B cell (primary cell): ENCODE results near the gene IL1A. TPM values are rescaled to one million over a fixed set of nuclear protein-coding genes. Genes with fewer than 3 reads are reported as not detected.

Source experiments
- ATAC-seq: fragments of 200-7000 bp; cut with Tn5 transposase; one replicate; pipeline ENCODE4 v1.10.0; 2021; ENCODE audit warnings: low read depth, mild to moderate bottlenecking, moderate number of reproducible peaks, moderate library complexity
- CTCF ChIA-PET: fragments of 350-600 bp; sonication (Branson Sonifier 250); formaldehyde crosslinking; loops from one replicate; lab custom pipeline; 2021; ENCODE audit warnings: antibody characterized with exemption, inconsistent platforms; lab: Charles Lee
- POLR2A ChIA-PET: fragments of 350-600 bp; sonication (Branson Sonifier 250); formaldehyde crosslinking; loops from one replicate; lab custom pipeline; 2021; ENCODE audit warnings: antibody characterized with exemption; lab: Charles Lee
- DNase-seq: peaks from one replicate; pipeline ENCODE4 v3.0.0; 2013
- H2AFZ ChIP-seq: 2 replicates; pipeline ENCODE4 v1.6.1; 2012; ENCODE audit warnings: mild to moderate bottlenecking, low read depth, low read length; ENCODE audit not compliant: insufficient read depth, poor library complexity, severe bottlenecking
- H3K27ac ChIP-seq, 2 donors: 1 replicate in 1 of 2; 2 replicates in 1 of 2; pipeline ENCODE4 v1.5.1; 2012 to 2013; ENCODE audit warnings: low read length in 2 of 2, mild to moderate bottlenecking in 2 of 2, moderate library complexity in 1 of 2
- H3K27me3 ChIP-seq, 4 experiments: fragments of 200-600 bp in 1 of 4; sonication (generic) in 1 of 4; replicated peaks in 1 of 4; 1 replicate in 2 of 4; 2 replicates in 2 of 4; pipeline versions ENCODE4 v1.6.1 to v1.7.0; 2013 to 2016; ENCODE audit warnings: low read length in 3 of 4, mild to moderate bottlenecking in 2 of 4, mixed read lengths in 1 of 4, moderate library complexity in 1 of 4; ENCODE audit not compliant: insufficient read depth in 4 of 4, control insufficient read depth in 3 of 4; ENCODE audit errors: control extremely low read depth in 1 of 4
- H3K36me3 ChIP-seq, 2 experiments: replicated peaks in 1 of 2; 1 replicate in 1 of 2; 2 replicates in 1 of 2; pipeline versions ENCODE4 v1.6.1 to v1.7.1; 2013; ENCODE audit warnings: low read length in 1 of 2; ENCODE audit not compliant: insufficient read depth in 2 of 2, control insufficient read depth in 1 of 2; ENCODE audit errors: control extremely low read depth in 1 of 2, extremely low read depth in 1 of 2
- H3K4me1 ChIP-seq, 2 donors: fragments of 200-600 bp in 1 of 2; sonication (generic) in 1 of 2; 1 replicate in 1 of 2; 2 replicates in 1 of 2; pipeline versions ENCODE4 v1.5.1 to v1.6.1; 2013 to 2017; ENCODE audit warnings: low read length in 2 of 2; ENCODE audit not compliant: control insufficient read depth in 2 of 2, insufficient read depth in 2 of 2
- H3K4me2 ChIP-seq: replicated peaks from 2 replicates; pipeline ENCODE3; 2012; ENCODE audit warnings: mild to moderate bottlenecking, low read depth, low read length; ENCODE audit not compliant: poor library complexity, severe bottlenecking
- H3K4me3 ChIP-seq, 5 experiments: fragments of 200-600 bp in 1 of 5; sonication (generic) in 1 of 5; 1 replicate in 3 of 5; 2 replicates in 2 of 5; pipeline versions ENCODE4 v1.5.1 to v1.7.0; 2011 to 2016; ENCODE audit warnings: low read length in 4 of 5, mild to moderate bottlenecking in 4 of 5, low read depth in 2 of 5, control low read depth in 1 of 5, moderate library complexity in 1 of 5; ENCODE audit not compliant: insufficient read depth in 1 of 5; ENCODE audit errors: control extremely low read depth in 1 of 5, extremely low read depth in 1 of 5
- H3K79me2 ChIP-seq: fragments of 200-600 bp; sonication (generic); one replicate; pipeline ENCODE4 v1.6.0; 2016; ENCODE audit warnings: low read length; ENCODE audit not compliant: control insufficient read depth, insufficient read depth
- H3K9ac ChIP-seq: fragments of 200-600 bp; sonication (generic); 2 replicates; pipeline ENCODE4 v1.6.1; 2017; ENCODE audit warnings: mild to moderate bottlenecking, low read length, moderate library complexity
- H3K9me3 ChIP-seq, 3 donors: one replicate each; pipeline versions ENCODE4 v1.6.1 to v1.7.1; 2013; ENCODE audit warnings: low read length in 2 of 3; ENCODE audit not compliant: control insufficient read depth in 2 of 3, insufficient read depth in 1 of 3; ENCODE audit errors: control extremely low read depth in 1 of 3
- H4K20me1 ChIP-seq: 2 replicates; pipeline ENCODE4 v1.6.0; 2012; ENCODE audit warnings: mild to moderate bottlenecking, low read length; ENCODE audit not compliant: insufficient read depth, control insufficient read depth, poor library complexity, severe bottlenecking
- H3K27ac Mint-ChIP-seq: one replicate; pipeline ENCODE4 v1.8.0; 2021; ENCODE audit warnings: mixed read lengths
- H3K27me3 Mint-ChIP-seq: one replicate; pipeline ENCODE4 v1.8.0; 2021; ENCODE audit warnings: mixed read lengths
- H3K4me1 Mint-ChIP-seq: one replicate; pipeline ENCODE4 v1.8.0; 2021; ENCODE audit warnings: mixed read lengths
- H3K4me3 Mint-ChIP-seq: one replicate; pipeline ENCODE4 v1.8.0; 2021; ENCODE audit warnings: mixed read lengths
- H3K9me3 Mint-ChIP-seq: one replicate; pipeline ENCODE4 v1.8.0; 2022; ENCODE audit warnings: mixed read lengths; ENCODE audit not compliant: insufficient read depth
- EZH2 ChIP-seq: IDR thresholded peaks from 2 replicates; pipeline ENCODE4 v1.6.1; 2012; ENCODE audit warnings: borderline replicate concordance, low read depth, mild to moderate bottlenecking, moderate library complexity, low read length; ENCODE audit not compliant: insufficient read depth, poor library complexity, severe bottlenecking
- WGBS: methylation state at CpG from one replicate; pipeline ENCODE4 v1.1.5; 2013; ENCODE audit warnings: missing lambda C conversion rate; ENCODE audit not compliant: insufficient coverage; 5-methylcytosine and 5-hydroxymethylcytosine counted together
- intact Hi-C: fragments of 100-400 bp; cut with micrococcal nuclease; formaldehyde crosslinking; loops from one replicate; pipeline ENCODE4 v1.10.0; 2022
- polyA plus RNA-seq: library from polyadenylated mRNA; depleted of rRNA; stranded (reverse); fragments of >200 nt; gene quantifications from 2 replicates; pipeline ENCODE4 v1.2.3, GENCODE V29; 2012
- total RNA-seq, 2 donors: library from RNA; stranded (reverse); fragments of 120-200 nt in 1 of 2; gene quantifications; 1 replicate in 1 of 2; 2 replicates in 1 of 2; pipeline versions ENCODE4 v1.2.3 to v1.2.4, GENCODE V29; 2013 to 2022
- TF ChIP-seq, protein P1 (sequence below): fragments of 200-600 bp; IDR thresholded peaks from one replicate; pipeline ENCODE4 v1.8.0; 2022; ENCODE audit warnings: antibody characterized with exemption, mild to moderate bottlenecking

Gene IL1A
- total and polyA plus RNA-seq, 2 donors (not counting 1 experiment from before 2014, with no cell fraction given): 0.15 TPM; not detected in 1

- Histone ChIP-seq H3K27me3 (no peaks in the 10 kb centered on the region), H3K9ac (no peak overlapping the region), H3K27ac (no peak overlapping the region), H3K4me1 (peaks cover 8 to 17% of the 10 kb centered on the region in 2 donors), H3K4me2 (no peak overlapping the region), H3K79me2 (no peaks in the 10 kb centered on the region), H3K9me3 (no peaks in the 10 kb centered on the region), H3K36me3 (no peaks in the 10 kb centered on the region), H4K20me1 (no peaks in the 10 kb centered on the region), H3K4me3 (no peak overlapping the region), H2AFZ (no peak overlapping the region)
- Mint-ChIP-seq H3K4me3 (no peak overlapping the region), H3K27ac (no peak overlapping the region), H3K9me3 (no peaks in the 10 kb centered on the region), H3K4me1 (peaks cover 15% of the 10 kb centered on the region), H3K27me3 (no peaks in the 10 kb centered on the region)
- DNase-seq (no peak), ATAC-seq (no peak)
- intact Hi-C loops: no loop called here
- POLR2A ChIA-PET: no interaction called here
- TF ChIP-seq, protein P1, sequence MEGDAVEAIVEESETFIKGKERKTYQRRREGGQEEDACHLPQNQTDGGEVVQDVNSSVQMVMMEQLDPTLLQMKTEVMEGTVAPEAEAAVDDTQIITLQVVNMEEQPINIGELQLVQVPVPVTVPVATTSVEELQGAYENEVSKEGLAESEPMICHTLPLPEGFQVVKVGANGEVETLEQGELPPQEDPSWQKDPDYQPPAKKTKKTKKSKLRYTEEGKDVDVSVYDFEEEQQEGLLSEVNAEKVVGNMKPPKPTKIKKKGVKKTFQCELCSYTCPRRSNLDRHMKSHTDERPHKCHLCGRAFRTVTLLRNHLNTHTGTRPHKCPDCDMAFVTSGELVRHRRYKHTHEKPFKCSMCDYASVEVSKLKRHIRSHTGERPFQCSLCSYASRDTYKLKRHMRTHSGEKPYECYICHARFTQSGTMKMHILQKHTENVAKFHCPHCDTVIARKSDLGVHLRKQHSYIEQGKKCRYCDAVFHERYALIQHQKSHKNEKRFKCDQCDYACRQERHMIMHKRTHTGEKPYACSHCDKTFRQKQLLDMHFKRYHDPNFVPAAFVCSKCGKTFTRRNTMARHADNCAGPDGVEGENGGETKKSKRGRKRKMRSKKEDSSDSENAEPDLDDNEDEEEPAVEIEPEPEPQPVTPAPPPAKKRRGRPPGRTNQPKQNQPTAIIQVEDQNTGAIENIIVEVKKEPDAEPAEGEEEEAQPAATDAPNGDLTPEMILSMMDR: no peak
- no peak for TF ChIP-seq EZH2
- CTCF ChIA-PET: interaction anchor here (0.8 to 19.8 kb wide), 5 partner anchors 19 to 155 kb away, joined by 3 to 496 read pairs (median 8); no protein-coding TSS in a partner anchor
- WGBS: 92% methylated on average over 6 of the region's 8 CpGs
Observed at GRCh38 chr2:112730216-112730615, 54.1 kb downstream of the IL1A start.

DNA sequence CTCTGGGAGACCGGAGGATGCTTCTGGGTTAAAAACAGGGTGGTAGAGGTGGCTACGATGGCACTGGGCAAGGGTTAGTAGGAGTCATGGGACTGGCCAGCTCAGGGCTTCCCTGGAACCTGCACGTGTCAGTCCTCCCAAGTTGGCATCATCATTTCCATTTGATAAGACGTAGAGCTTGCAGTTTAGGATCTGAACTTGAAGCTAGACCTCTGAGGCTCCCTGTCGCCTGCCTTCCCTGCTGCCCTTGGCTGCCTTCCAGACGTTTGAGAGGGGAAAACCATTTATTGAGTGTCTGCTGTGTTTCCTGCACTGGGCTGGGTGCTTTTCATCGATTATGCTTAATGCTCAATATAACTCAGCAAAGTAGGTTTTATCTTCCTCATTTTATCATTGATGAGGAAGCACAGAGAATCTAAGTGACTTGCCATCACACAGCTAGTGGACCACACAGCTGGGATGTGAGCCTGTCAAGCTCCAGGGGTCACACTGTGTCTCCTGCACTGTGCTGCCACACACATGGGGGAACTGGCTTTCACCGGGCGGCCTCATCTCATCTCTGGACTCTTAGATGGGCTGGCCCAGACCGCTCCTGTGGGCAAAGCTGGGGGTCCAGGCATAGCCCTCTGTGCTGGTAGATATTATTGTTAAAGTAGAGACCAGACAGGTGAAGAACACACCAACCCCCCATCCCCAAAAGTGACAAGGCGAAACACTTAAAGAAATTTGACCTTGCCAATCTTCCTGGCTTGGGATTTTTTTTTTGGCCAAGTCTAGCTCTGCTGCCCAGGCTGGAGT lies 55.7 kb downstream of the IL1A start:
- WGBS: 64% methylated on average over 8 of the region's 11 CpGs
- no peak overlapping the region for H3K27ac Mint-ChIP-seq

More for the DNA sequence above, 55.7 kb downstream of the IL1A start:
- no peak for DNase-seq
- Mint-ChIP-seq H3K9me3 (no peaks in the 10 kb centered on the region), H3K4me1 (peaks cover 17% of the 10 kb centered on the region), H3K4me3 (no peak overlapping the region), H3K27me3 (no peaks in the 10 kb centered on the region)
- Histone ChIP-seq H3K4me2 (no peak overlapping the region), H3K9ac (no peak overlapping the region), H3K36me3 (no peaks in the 10 kb centered on the region), H3K27ac (no peak overlapping the region), H3K79me2 (no peaks in the 10 kb centered on the region), H2AFZ (no peak overlapping the region), H3K4me3 (no peak overlapping the region), H4K20me1 (no peaks in the 10 kb centered on the region), H3K4me1 (peaks cover 8 to 25% of the 10 kb centered on the region in 2 donors), H3K27me3 (no peaks in the 10 kb centered on the region), H3K9me3 (no peaks in the 10 kb centered on the region)
- intact Hi-C loops: loop anchor here (5.0 to 10.0 kb wide), 2 partner anchors 36 to 674 kb away; partner anchors contain the start of gene TMEM87B
- CTCF ChIA-PET: interaction anchor here (0.6 to 19.8 kb wide), 10 partner anchors 14 to 128 kb away, joined by 3 to 496 read pairs (median 8); partner anchors contain the start of gene SLC20A1
- TF ChIP-seq, protein P1: no peak
- no peak for TF ChIP-seq EZH2
- POLR2A ChIA-PET: no interaction called here
- ATAC-seq: no peak
